COLO668 (cell line): ENCODE data around the gene OR8G1.
"Not testable (repeated sequence)": the region's sequence is repeated elsewhere in the genome, so short reads cannot be mapped to it uniquely, and the experiment has no call there.

Source experiments
- DNase-seq: peaks from one replicate; lab custom pipeline; 2025; ENCODE audit not compliant: unreplicated experiment; lab: John Stamatoyannopoulos, UW

Gene OR8G1, protein sequence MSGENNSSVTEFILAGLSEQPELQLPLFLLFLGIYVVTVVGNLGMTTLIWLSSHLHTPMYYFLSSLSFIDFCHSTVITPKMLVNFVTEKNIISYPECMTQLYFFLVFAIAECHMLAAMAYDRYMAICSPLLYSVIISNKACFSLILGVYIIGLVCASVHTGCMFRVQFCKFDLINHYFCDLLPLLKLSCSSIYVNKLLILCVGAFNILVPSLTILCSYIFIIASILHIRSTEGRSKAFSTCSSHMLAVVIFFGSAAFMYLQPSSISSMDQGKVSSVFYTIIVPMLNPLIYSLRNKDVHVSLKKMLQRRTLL

DNA sequence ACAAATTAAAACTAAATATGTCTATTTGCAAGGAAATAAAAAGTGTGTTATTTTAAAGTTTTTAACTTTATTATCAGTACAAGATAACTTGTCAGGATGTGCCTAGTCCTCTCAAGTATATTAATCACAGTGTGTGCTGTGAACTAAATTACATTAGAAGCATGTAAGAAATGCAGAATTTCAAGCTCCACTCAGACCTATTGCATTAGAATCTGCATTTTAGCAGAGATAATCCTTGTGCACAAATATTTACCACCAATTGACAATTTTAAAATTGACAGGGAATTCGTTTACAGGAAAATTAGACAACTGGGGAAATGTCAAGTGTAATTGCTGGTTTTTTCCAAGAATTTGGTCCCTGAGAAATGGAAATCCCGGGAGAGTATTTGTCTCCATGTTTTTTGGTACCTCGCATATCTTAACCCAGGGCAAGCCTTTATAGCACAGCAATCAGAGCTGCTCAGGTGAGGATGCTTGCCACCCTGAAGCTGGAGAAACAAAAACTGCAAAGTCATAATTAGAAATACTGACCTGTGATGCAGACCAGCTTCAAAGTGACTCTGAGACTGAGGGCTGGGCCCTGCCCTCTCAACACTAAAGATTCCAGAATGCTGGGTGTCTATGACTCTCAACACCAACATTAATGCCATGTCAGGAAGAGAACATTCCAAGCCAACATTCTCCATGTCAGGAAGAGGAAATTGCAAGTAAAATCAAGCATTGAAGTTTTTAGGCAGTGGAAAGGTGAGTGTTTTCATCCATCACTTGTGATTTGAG lies at the start of gene OR8G1:
TSS of gene OR8G1 (plus strand) at position 475 of the 777 bp plus-strand sequence. CDS start 8,581 bp downstream, outside the sequence.
- no peak for DNase-seq

DNA sequence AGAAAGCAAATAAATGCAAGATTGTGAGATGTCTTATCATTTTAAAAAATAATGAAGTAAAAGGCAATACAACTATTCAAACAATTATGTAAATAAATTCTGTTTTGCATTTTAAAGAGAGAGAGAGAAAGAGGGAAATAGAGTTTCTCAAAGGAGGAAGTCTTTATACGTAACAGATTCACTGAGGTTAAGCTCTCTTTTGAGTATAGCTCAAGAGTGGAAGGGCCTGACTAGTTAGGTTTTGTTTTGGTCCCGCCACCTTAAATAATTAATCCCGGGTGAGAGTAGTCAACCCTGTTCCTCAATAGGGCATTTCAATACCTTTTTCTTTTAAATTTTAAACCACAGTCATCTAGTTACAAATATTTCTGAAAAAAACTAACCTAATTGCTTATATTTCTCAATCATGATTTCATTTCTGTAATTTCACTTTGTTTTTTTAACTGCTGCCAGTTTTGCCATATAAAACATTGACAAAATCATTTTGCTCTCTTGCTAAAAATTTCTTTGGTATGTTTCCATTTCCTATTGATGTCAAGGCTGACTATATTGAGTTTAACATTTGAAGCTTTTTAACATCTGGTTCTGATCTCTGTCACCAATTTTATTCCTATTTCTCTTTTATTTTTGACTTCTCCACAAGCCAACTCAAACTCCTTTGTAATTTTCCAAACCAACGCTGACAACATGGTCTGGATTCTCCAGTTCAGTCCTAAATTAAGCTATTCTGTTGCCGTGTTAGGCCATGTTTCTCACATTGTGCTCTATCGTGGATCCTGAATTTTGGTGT lies 47.5 kb upstream of the OR8G1 start:
- no peak for DNase-seq

DNA sequence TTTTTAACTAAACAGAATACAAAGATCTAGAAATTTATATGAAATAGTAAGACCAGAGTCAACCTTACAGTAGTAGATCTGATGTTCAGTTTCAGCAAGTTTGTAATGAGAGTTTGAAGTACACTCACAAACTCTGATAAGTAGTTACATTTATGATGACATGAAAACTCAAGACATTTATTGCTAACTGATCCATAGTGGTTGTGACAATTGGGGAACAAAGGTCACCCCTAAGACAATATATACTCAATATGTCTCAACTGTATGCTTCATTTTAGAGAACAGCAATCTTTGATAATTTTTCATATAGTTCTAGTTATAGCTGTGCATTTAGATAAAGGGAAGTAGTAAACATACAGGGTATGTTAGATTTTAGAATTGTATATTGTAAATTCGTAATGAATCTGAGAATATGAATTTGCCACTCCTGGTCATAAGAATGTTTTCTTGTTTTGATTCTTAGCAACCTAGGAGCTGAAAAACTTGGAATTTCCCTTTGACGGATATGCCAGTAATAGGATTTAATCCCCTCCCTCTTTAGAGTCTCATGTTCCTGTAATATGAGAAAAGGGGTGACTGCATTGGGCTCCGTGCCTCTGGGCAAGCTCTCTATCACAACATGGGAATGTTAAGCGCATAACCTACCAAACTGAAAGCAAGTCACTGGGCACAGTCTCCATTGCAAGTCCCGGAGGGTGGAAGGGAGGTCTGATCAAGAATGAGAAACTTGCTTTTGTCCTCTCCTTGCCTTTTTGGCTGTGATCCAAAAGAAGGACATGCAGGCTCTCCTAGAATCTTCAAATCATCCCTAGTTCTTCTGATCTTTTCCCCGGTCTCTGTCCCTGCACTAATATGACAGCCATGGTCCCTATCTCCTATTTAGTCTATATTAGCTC lies 46.4 kb upstream of the OR8G1 start:
- no peak for DNase-seq

DNA sequence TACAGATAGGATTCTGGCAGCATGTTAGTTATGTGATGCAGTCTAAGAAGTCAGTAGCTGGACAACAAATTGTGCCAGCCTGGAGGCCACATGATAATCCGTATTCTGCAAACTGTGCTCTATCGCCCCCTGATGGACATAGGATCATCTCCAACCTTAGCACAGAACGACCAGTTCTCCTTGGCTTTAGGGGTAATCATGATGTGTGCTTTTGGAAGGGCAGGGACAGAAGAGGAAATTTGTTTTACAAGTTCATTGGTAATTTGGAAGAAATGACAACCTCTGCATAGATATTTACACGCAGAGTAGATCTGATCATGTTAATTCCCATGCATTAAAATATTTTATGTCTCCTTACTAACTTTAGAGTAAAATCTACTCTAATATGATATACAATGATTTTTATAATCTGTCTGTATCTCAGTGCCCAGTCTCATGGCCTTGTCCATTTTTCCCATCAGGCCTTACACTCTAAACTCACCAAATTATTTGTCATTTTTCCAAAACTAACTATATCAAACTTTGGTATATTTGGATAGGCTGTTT lies 45.6 kb upstream of the OR8G1 start:
- DNase-seq = peak; percentile 55

DNA sequence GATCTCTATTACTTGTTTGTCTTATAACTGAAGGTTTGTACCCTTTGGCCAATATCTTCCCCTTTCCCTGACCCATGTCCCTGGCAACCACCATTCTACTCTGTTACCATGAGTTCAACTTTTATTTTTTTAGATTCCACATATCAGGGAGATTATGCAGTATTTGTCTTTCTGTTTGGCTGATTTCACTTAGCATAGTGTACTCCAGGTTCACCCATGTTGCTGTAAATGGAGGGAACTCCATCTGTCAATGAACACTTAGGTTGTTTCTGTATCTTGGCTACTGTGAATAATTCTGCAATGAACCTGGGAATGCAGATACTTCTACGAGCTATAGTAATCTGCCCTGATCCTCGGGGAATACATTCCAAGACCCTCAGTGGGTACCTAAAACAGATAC lies 42.9 kb upstream of the OR8G1 start:
- no peak for DNase-seq

DNA sequence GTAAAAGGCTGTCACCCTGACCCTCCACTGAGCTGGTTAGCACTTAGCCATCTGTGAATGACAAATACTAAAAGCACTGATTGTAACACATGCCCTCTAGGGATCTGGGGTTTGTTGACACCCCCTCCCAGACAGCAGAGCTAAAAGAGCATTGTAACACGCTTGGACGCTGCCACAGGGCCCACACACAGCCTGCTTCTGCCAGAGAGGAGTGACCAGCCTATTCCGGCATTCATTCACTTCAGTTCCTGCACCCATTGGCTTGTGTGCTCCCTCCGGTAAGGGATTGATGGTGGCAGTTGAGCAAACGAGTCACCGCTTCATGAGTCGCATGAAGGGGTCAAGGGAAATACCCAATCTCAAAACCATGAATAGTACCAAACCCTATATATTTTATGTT lies 42.0 kb upstream of the OR8G1 start:
- no peak for DNase-seq

DNA sequence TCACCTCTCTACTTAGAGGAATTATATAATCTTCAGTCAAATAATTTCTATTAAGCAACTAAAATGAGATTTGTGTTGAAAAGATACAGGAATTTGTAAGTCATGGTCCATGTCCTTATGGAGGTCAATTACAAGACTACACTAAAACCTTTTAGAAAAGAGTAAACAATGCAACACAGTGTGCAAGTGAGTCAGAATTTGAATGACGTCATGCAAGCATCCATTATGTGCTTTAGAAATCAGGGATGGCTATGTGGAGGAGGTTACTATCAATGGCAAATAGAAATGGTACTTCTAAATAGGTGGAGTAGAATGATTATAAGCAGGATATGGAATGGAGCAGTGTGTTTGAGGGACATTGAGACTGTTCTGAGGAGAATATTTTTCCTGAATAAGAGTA lies 41.2 kb upstream of the OR8G1 start:
- no peak for DNase-seq

DNA sequence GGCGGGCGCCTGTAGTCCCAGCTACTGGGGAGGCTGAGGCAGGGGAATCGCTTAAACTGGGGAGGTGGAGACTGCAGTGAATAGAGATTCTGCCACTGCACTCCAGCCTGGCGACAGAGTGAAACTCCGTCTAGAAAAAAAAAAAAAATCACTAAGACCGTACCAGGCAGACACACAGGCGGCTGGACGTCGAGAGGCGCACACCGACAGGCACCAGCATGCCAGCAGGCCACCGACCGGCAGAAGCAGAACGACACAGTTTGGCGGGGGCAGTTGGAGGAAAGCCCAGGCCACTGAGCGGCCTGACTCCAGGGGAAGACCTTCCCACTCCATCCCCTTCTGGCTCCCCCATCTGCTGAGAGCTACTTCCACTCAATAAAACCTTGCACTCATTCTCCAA lies 40.2 kb upstream of the OR8G1 start:
- DNase-seq = no peak

DNA sequence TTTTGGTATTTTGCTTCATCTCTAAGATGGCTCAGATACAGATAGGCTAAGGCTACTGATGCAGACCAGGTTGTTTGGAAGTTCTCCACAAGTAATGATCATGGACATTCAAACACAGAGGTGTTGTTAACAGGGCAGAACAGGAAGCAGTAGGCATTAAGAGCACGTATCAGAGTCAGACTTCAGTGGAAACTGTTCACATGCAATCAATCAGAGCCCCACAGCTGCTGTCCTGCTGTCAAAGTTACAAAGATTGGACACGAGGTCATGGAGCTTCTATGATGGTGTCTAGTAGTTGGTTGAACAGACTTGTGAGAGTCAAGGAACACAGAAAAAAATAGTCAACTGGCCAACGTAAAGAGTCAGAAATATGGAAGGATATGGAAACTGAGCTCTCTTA lies 37.9 kb upstream of the OR8G1 start:
- no peak for DNase-seq

DNA sequence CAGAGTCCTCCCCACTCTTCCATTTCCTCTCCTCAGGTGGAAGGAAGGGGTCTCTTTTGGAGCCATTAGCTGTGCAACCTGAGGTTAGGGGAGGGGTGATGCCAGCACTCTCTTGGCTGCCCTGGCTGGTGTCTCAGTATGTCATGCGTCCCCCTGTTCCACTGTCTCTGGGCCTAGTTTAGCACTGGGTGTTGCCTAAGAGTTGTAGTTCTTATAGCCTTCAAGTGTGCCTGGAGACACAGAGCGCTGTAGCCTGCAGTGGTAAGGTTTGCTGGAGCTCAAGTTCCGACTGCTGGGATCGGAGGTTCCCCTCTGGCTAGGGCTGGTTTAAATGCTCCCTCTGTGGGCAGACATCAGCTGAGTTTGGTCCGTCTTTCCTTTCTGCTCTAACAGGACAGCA lies 36.9 kb upstream of the OR8G1 start:
- no peak for DNase-seq

DNA sequence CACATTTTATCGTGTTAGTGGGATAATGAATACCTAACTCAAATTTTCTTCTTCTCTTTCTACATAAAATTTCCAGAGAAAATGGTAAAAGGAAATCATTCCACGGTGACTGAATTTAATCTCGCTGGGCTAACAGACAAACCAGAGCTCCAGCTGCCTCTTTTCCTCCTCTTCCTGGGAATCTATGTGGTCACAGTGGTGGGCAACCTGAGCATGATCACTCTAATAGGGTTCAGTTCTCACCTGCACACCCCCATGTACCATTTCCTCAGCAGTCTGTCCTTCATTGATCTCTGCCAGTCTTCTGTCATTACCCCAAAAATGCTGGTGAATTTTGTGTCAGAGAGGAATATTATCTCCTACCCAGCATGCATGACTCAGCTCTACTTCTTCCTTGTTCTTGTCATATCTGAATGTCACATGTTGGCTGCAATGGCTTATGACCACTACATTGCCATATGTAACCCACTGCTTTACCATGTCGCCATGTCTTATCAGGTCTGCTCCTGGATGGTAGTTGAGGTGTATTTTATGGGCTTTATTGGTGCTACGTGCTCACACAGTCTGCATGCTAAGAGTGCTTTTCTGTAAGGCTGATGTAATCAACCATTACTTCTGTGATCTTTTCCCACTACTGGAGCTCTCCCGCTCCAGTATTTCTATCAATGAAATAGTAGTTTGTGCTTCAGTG lies 33.6 kb upstream of the OR8G1 start:
- DNase-seq = no peak

DNA sequence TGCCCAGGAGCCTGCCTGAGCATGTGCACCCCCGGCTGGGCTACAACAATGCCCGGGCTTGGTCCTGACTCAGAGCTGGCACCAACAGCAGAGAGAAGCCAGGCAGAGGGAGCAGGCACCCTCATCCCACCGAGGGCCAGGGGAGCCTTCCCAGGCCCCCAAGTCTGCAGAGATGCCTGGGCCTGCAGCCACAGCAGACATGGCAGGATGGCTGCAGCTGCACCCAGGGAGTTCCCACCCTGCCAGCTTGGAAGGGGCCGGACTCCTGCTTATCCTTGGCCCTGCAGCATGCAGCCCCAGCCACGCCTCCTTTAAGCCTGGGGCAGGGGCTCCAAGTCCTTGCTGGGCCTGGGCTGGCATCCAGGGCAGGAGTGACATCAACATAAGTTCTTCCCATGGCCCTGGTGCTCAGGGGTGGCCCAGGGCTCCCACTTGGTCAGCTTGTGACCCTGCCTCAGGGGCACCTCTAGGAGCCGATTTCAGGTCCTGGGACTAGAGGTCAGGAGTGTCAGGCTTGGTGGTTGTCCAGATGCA lies 31.0 kb upstream of the OR8G1 start:
- no peak for DNase-seq

DNA sequence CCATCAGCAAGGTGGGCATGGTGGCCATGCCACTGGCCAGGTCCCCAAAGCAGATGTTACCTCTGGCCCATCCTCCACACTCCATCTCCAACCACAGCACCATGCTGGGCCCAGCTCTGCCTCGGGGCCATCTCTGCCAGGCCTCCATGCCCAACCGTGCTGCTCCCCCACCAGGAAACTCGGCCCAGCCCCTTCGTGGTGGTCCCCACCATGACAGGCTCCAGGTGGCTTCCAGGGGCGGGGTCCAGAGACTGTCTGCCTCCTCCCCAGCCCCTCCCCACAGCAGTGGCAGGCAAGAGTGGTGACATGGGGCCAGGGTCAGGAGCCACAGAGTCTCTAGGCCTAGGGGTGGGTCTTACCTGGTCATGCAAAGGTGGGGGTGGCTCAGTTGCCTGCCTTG lies 30.5 kb upstream of the OR8G1 start:
- no peak for DNase-seq

DNA sequence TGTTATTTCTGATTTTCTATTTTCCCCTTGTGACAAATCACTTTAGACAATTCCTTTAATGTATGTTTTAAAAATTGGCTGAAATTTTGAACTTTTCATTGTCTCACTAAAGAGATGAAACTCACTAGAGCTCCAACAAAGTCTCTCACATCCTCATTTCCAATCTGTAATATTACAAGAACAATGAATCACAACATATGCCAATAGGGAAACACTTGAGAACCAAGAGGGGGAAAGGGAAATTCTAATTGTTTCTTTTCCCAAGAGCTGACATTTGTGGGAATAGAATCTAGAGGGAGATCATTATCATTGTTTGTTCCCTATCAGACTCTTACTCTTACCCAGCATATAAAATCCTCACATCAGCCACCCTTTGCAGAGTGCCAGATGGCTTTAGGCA lies 29.6 kb upstream of the OR8G1 start:
- no peak for DNase-seq

DNA sequence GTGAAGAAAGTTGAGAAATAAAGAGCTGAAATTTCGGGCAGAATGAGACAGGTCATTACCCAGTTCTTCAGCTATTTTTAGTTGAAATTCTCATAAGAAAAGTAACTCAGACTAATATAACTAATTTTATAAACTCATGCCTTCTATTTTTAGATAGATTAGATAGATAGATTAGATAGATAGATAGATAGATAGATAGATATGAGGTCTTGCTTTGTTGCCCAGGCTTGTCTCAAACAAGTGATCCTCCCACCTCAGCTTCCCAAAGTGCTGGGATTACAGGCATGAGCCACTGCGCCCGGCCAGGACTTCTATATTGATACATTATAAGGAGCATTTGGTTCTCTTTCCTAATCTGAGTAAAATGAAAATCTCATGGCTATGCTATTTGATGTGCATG lies 26.9 kb upstream of the OR8G1 start:
- no peak for DNase-seq

DNA sequence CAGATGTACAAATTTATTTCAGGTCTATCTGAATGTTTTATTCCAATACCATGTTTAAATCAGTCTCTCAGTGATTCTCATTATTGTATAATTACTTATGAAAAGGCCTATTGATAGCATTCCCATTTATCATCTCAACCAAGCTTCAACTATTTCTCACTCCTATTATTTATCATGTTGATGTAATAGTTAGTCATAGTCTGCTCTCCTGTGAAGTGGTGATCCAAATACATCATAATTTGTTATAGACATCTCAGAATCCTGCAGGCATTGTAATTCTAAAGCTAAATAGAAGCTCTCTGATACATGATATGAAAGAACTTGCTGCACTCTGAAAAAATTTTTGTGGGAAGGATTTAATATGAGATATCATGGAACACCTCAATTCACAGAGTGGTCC lies 21.8 kb upstream of the OR8G1 start:
- no peak for DNase-seq

DNA sequence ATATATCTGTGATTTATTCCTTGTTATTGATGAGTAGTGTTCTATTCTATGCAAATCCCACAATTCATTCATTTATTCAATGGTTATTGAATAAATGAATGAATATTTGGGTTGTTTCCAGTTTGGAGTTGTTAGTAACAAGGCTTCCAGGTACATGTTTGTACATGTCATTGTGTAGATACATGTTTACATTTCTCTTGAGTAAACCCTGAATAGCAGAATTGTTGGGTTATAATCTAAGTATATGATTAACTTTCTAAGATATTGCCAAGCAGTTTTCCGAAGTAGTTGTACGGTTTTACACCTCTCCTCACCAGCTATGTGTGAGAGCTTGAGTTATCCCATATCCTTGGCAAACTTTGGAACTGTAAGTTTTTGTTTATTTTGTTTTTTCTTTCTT lies 18.5 kb upstream of the OR8G1 start:
- no peak for DNase-seq

DNA sequence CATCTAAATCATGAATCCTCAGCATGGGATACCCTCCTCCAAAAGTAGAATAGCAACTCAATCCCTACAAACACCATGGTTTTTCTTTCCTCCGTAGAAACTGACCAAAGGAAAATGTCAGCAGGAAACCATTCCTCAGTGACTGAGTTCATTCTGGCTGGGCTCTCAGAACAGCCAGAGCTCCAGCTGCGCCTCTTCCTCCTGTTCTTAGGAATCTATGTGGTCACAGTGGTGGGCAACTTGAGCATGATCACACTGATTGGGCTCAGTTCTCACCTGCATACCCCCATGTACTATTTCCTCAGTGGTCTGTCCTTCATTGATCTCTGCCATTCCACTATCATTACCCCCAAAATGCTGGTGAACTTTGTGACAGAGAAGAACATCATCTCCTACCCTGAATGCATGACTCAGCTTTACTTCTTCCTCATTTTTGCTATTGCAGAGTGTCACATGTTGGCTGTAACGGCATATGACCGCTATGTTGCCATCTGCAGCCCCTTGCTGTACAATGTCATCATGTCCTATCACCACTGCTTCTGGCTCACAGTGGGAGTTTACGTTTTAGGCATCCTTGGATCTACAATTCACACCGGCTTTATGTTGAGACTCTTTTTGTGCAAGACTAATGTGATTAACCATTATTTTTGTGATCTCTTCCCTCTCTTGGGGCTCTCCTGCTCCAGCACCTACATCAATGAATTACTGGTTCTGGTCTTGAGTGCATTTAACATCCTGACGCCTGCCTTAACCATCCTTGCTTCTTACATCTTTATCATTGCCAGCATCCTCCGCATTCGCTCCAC lies 16.1 kb upstream of the OR8G1 start:
- DNase-seq = not testable (repeated sequence)

DNA sequence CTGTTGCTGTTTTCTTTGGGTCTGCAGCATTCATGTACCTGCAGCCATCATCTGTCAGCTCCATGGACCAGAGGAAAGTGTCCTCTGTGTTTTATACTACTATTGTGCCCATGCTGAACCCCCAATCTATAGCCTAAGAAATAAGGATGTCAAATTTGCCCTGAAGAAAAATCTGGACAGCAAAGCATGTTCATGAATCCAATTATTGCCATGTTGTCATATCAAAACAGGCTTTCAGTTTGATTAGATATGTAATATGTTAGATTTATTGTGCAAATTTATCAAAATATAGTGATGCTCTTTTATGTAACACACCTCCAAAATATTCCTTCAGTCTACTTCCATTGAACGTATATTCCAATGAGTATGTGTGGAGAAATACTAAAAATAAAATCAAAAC lies 15.4 kb upstream of the OR8G1 start:
- DNase-seq = no peak
